HUDEP-2 (cell line): Measurements from ENCODE around the gene SLC22A23.
A peak's percentile ranks its signal among the peaks of the same experiment; 100 is the strongest.
"Not testable (repeated sequence)": the region's sequence is repeated elsewhere in the genome, so short reads cannot be mapped to it uniquely, and the experiment has no call there.

Source experiments
- DNase-seq, 76 experiments: peaks; one replicate each; lab custom pipeline; 2025; ENCODE audit not compliant: unreplicated experiment in 76 of 76; lab: John Stamatoyannopoulos, UW

The SLC22A23 gene

GRCh38 chr6:3391902-3392458, 64.9 kb downstream of the SLC22A23 start:
- no peak for DNase-seq

GRCh38 chr6:3390698-3391097, 66.2 kb downstream of the SLC22A23 start:
- peak in 74 of 76 experiments; percentile 52 to 96 (median 88) for DNase-seq

DNA sequence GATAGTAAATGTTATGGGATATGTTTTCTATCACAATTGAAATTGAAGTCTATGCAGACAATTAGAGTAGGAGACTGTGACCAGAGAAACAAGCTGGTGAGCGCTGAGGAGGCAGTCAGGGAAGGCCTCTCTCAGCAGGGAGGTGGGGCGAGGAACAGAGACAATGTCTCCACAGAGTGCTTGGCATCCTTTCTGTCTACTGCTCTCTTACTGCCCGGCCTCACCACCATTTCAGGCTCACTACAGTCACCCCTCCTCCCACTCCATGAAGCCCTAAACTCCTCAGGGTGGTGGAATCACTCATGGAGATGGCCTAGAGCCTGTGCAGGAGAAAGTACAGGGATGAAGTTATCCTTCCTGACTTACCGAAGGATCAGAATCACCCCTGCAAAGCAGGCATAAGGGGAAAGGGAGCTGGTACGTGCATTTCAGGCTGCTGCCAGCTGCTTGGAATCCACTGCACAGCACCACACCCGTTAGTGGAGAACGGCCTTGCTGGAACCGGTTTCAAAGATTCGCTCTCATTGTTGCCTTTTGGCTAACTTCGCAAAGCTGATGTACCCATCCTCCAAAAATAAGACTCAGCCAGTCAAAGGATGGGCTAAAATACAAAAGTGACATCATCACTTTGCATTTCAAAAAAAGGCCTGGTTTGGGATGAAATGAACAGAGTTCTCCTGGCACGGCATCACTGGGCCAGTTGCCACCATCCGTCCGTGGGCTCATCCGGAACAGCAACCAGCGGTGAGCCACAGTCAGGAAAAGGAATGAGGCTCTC, 67.3 kb downstream of the SLC22A23 start:
- DNase-seq = no peak

- no peak for DNase-seq
Observed at GRCh38 chr6:3388786-3389185, 68.1 kb downstream of the SLC22A23 start.

DNA sequence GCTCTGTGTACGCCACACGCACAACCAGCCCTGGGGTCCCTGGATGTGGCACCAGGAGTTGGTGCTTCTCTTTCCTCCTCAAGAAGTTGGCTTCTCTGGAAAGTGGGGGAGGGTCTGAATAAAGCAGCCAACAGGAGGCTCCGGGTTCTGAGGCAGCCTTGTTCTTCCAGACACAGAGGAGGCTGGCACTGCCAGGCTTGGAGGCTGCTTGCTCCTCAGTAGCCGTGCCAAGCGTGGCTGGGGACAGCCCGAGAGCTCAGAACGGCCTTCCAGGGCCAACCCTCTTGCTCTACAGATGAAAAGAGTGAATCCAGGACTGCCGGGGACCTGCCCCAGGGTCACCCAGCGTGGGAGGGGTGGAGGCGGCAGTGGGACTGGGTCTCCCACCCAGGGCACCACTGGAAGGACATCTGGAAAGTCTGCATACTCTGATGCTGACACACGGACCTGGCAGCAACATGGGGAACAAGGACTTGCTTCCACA, 70.4 kb downstream of the SLC22A23 start:
- DNase-seq = no peak

DNA sequence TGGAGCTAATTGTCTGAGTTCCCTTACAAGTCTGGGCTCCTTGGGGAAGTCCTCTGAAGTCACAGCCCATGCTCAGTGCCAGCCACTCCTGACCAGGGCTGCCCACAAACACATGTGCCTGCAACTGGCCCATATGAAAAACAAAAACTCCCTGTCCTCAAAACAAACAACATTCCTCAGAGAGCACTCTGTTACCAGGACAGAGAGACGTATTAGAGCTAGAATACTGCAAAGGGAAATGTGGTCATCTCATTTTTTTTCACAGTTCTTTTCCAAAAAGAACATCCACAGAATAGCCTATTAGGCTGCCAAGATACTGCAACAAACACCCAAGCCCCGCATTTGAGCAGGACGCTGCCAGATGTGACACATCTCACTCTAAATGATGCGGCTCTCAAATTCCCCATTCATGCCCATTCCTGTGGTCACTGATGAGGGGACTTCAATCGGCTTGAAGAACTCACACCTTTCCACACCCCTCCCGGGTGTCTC, 71.1 kb downstream of the SLC22A23 start:
- DNase-seq = no peak

DNA sequence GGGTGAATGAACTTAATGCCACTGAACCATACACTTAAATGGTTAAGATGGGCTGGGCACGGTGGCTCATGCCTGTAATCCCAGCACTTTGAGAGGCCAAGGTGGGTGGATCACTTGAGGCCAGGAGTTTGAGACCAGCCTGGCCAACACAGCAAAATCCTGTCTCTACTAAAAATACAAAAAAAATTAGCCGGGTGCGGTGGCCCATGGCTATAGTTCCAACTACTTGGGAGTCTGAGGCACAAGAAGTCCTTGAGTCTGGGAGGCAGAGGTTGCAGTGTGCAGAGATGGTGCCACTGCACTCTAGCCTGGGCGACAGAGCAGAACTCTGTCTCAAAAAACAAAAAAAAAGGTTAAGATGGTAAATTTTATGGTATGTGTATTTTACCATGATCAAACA, 71.7 kb downstream of the SLC22A23 start:
- DNase-seq = not testable (repeated sequence)

GRCh38 chr6:3384241-3385143, 72.4 kb downstream of the SLC22A23 start:
- DNase-seq = no peak

GRCh38 chr6:3383525-3383924, 73.3 kb downstream of the SLC22A23 start:
- DNase-seq = peak in 50 of 76 experiments; percentile 17 to 74 (median 40)

DNA sequence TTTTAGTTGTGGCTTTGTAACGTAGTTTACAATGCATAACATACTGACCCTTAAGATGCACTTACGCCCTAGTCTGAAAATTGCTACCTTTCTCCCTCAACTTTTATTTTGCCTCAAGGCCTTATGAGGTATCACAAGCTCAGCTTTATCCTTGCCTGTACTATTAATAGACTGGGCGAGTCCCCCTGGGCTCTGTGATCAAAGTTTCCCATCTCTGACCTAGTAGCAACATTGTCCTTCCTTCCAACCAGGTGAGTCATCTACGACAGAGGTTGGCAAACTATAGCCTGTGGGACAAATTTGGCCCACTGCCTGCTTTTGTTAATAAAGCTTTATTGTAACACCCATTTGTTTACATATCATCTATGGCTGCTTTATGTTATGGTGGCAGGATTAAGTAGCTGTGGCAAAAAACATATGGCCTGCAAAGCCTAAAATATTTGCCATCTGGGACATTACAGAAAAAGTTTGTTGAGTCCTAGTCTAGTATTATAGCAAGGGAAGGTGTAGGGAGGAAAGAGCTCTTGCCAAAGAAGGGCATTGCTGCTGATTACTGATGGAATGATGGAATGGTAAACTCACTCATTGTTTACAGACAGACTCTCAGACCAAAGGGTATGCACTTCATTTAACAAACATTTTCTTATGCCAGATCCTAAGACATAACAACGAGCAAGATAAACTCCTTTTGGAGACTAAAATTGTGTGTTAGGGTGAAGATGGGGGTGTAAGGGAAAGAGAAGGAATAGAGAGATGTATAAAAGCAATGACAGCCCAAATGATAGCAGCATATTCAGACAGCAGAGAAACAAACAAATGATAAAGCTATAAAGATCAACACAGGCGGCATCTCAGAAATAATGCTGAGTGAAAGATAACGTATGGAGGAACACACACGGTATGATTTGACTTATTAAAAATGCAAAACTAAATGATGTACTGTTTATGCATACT, 74.2 kb downstream of the SLC22A23 start:
- peak in 1 of 76 experiments; percentile 14 for DNase-seq

DNA sequence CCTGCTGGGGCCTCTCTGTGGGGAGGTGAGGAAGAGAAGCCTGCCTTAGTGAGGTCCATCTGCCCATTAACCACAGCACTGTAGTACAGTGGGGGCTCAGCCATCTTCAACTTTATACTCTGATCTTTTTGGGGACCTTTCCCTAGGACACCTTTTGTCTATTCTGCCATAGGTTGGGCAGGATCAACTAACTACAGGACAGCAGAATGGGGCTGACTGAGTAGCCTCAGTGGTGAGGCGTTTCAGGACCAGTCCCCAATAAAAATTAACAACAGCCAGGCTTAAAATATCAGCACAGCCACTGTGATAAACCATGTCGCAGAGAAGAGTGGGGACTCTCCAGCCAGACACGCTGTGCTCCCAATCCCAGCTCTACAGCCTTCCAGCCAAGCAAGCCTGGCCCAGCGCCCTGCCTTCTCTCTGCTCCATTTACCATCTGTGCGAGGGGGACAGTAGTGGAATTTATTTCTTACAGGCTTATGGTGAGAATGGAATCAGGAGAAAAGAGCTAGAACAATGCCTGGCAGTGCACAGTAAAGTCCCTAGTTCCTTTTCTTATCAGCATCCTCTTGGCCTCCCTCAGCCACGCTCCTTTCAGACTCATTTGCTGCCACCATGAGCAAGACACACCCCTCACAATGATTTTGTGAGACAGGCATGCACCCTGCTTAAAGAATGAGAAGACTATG, 75.5 kb downstream of the SLC22A23 start:
- peak in 52 of 76 experiments; percentile 12 to 65 (median 32) for DNase-seq

- DNase-seq = no peak
Observed at GRCh38 chr6:3380344-3381232, 76.3 kb downstream of the SLC22A23 start.

GRCh38 chr6:3379482-3380060, 77.3 kb downstream of the SLC22A23 start:
- no peak for DNase-seq

DNA sequence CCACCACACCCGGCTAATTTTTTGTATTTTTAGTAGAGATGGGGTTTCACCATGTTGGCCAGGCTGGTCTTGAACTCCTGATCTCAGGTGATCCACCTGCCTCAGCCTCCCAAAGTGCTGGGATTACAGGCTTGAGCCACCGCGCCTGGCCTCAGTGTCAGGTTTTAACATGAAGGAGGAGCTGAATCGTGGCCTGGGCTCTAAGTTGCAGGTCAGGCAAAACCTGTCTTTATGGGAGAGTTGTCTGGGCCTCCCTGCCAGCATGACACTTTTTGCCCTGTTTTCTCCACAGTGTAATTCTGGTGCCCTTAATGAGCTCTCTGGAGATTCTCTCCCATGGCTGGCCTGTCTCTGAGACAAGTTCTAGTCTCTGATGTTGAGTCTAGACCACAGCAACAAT, 78.0 kb downstream of the SLC22A23 start:
- DNase-seq = not testable (repeated sequence)

DNA sequence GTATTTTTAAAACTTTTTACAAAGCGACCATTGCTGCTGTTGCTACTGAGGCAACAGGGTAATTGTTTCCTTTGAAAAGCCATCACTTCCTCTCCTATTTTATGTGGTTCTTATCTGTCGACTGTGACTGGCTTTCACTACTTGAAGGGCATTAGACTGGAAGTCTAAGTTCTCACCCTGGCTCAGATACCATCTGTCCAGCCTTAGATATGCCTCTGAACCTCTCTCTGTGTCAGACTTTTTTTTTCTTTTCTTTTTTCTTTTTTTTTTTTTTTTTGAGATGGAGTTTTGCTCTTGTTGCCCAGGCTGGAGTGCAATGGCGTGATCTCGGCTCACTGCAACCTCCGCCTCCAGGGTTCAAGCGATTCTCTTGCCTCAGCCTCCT, 78.5 kb downstream of the SLC22A23 start:
- peak in 28 of 76 experiments; percentile 17 to 72 (median 39) for DNase-seq

- no peak for DNase-seq
Observed at GRCh38 chr6:3377536-3378397, 79.1 kb downstream of the SLC22A23 start.
